ENCODE measurements around the gene OR51A4. TPM values are rescaled to one million over a fixed set of nuclear protein-coding genes. Genes with fewer than 3 reads are reported as not detected.
"Not testable (repeated sequence)": the region's sequence is repeated elsewhere in the genome, so short reads cannot be mapped to it uniquely, and the experiment has no call there.

Gene OR51A4
- not detected for total RNA-seq
- long read RNA-seq = 0 reads

- intact Hi-C loops (cut with DNase I) = no loop called here
- DNase-seq (ENCODE audit: low spot score) = no peak
Observed at GRCh38 chr11:4947505-4947904, at the start of gene OR51A4. Gene OR51A4 (minus strand): TSS chr11:4947605. CDS start chr11:4947100, 505 bp downstream.

- DNase-seq (ENCODE audit: low spot score) = no peak
- intact Hi-C loops (cut with DNase I) = no loop called here
Observed at GRCh38 chr11:4994551-4994950, 47.1 kb upstream of the OR51A4 start, which contains the start of gene OR51L1. Gene OR51L1 (plus strand): TSS chr11:4994851. CDS start chr11:4998983, 4,132 bp downstream.

GRCh38 chr11:4991060-4991459 is 43.7 kb upstream of the OR51A4 start:
- no peak for DNase-seq (ENCODE audit: low spot score)
- intact Hi-C loops (cut with DNase I) = no loop called here

- no peak for DNase-seq (ENCODE audit: low spot score)
Observed at GRCh38 chr11:4983841-4984240, 36.4 kb upstream of the OR51A4 start.

GRCh38 chr11:4982678-4983077 is 35.3 kb upstream of the OR51A4 start:
- DNase-seq (ENCODE audit: low spot score) = no peak
- intact Hi-C loops (cut with DNase I) = no loop called here

More at GRCh38 chr11:4983841-4984240, 36.4 kb upstream of the OR51A4 start:
- intact Hi-C loops (cut with DNase I) = no loop called here

- intact Hi-C loops (cut with DNase I) = no loop called here
- no peak for DNase-seq (ENCODE audit: low spot score)
Observed at GRCh38 chr11:4979036-4979435, 31.6 kb upstream of the OR51A4 start.

GRCh38 chr11:4975436-4975835 is 28.0 kb upstream of the OR51A4 start:
- DNase-seq (ENCODE audit: low spot score) = no peak
- intact Hi-C loops (cut with DNase I) = no loop called here

GRCh38 chr11:4962816-4963215 is 15.4 kb upstream of the OR51A4 start:
- DNase-seq (ENCODE audit: low spot score) = no peak
- intact Hi-C loops (cut with DNase I) = no loop called here

- no peak for DNase-seq (ENCODE audit: low spot score)
- intact Hi-C loops (cut with DNase I) = no loop called here
Observed at GRCh38 chr11:4960877-4961276, 13.5 kb upstream of the OR51A4 start.

- no peak for DNase-seq (ENCODE audit: low spot score)
- intact Hi-C loops (cut with DNase I) = no loop called here
Observed at GRCh38 chr11:4957396-4957795, 10.0 kb upstream of the OR51A4 start.

- intact Hi-C loops (cut with DNase I); DNase-seq (ENCODE audit: low spot score): not testable (repeated sequence)
Observed at GRCh38 chr11:4955613-4956012, 8.2 kb upstream of the OR51A4 start, which contains the start of gene OR51A2. Gene OR51A2 (minus strand): TSS chr11:4955713. CDS start chr11:4955713, 0 bp downstream.

GRCh38 chr11:4936745-4937144 is 10.7 kb downstream of the OR51A4 start:
- intact Hi-C loops (cut with DNase I) = no loop called here
- DNase-seq (ENCODE audit: low spot score) = no peak

GRCh38 chr11:4932751-4933150 is 14.7 kb downstream of the OR51A4 start:
- intact Hi-C loops (cut with DNase I) = no loop called here
- no peak for DNase-seq (ENCODE audit: low spot score)

GRCh38 chr11:4926608-4927007 is 20.8 kb downstream of the OR51A4 start:
- intact Hi-C loops (cut with DNase I) = no loop called here
- no peak for DNase-seq (ENCODE audit: low spot score)

- intact Hi-C loops (cut with DNase I) = no loop called here
- DNase-seq (ENCODE audit: low spot score) = no peak
Observed at GRCh38 chr11:4924239-4924638, 23.2 kb downstream of the OR51A4 start, which contains the start of gene OR51G1. Gene OR51G1 (minus strand): TSS chr11:4924339. CDS start chr11:4924339, 0 bp downstream.

GRCh38 chr11:4922304-4922703 is 25.1 kb downstream of the OR51A4 start:
- intact Hi-C loops (cut with DNase I) = no loop called here
- DNase-seq (ENCODE audit: low spot score) = no peak

GRCh38 chr11:4921796-4922195 is 25.6 kb downstream of the OR51A4 start:
- intact Hi-C loops (cut with DNase I) = no loop called here
- DNase-seq (ENCODE audit: low spot score) = no peak

GRCh38 chr11:4919250-4919649 is 28.2 kb downstream of the OR51A4 start, which contains the start of gene OR51G2:
Gene OR51G2 (minus strand): TSS chr11:4919350. CDS start chr11:4915663, 3,687 bp downstream.
- no peak for DNase-seq (ENCODE audit: low spot score)
- intact Hi-C loops (cut with DNase I) = no loop called here

GRCh38 chr11:4916581-4916980 is 30.8 kb downstream of the OR51A4 start:
- DNase-seq (ENCODE audit: low spot score) = no peak
- intact Hi-C loops (cut with DNase I) = no loop called here

- no peak for DNase-seq (ENCODE audit: low spot score)
- intact Hi-C loops (cut with DNase I) = no loop called here
Observed at GRCh38 chr11:4903484-4903883, 43.9 kb downstream of the OR51A4 start, which contains the start of gene OR51A7. Gene OR51A7 (plus strand): TSS chr11:4903783. CDS start chr11:4907370, 3,587 bp downstream.
